Gastroesophageal sphincter (tissue), 4 donors: ENCODE data around the gene ATAD3A. TPM values are rescaled to one million over a fixed set of nuclear protein-coding genes. Genes with fewer than 3 reads are reported as not detected.
A peak's percentile ranks its signal among the peaks of the same experiment; 100 is the strongest.
"Not testable (repeated sequence)": the region's sequence is repeated elsewhere in the genome, so short reads cannot be mapped to it uniquely, and the experiment has no call there.

Source experiments
- ATAC-seq: fragments of 150-250 bp; one replicate; pipeline ENCODE4 v1.9.1; 2016; ENCODE audit warnings: mild to moderate bottlenecking, moderate library complexity
- H3K27ac ChIP-seq, 4 donors: fragments of 200-600 bp; sonication (generic) in 3 of 4; 1 replicate in 3 of 4; 2 replicates in 1 of 4; pipeline ENCODE4 v1.5.1; 2016 to 2019
- H3K27me3 ChIP-seq: fragments of 200-600 bp; sonication (generic); one replicate; pipeline ENCODE4 v1.5.1; 2019
- H3K36me3 ChIP-seq, 2 donors: fragments of 200-600 bp; sonication (generic); one replicate each; pipeline ENCODE4 v1.5.1; 2019; ENCODE audit warnings: control low read depth in 1 of 2
- H3K4me1 ChIP-seq, 3 donors: fragments of 200-600 bp; sonication (generic); 1 replicate in 2 of 3; 2 replicates in 1 of 3; pipeline ENCODE4 v1.5.1; 2016 to 2019; ENCODE audit warnings: control low read depth in 2 of 3
- H3K4me3 ChIP-seq, 2 donors: fragments of 200-600 bp; sonication (generic); one replicate each; pipeline ENCODE4 v1.5.1; 2019; ENCODE audit warnings: mild to moderate bottlenecking in 1 of 2, moderate library complexity in 1 of 2
- H3K9me3 ChIP-seq, 3 donors: fragments of 200-600 bp; sonication (generic); one replicate each; pipeline ENCODE4 v1.5.1; 2017 to 2019; ENCODE audit warnings: control low read depth in 2 of 3
- CTCF ChIP-seq, 4 experiments: fragments of 200-600 bp in 2 of 4; fragments of 450-650 bp in 2 of 4; sonication (generic) in 1 of 4; IDR thresholded peaks; one replicate each; pipeline ENCODE4 v1.5.1; 2017 to 2019; ENCODE audit warnings: antibody characterized with exemption in 4 of 4, mild to moderate bottlenecking in 2 of 4, moderate library complexity in 2 of 4
- EP300 ChIP-seq: sonication (generic); formaldehyde crosslinking; IDR thresholded peaks from one replicate; pipeline ENCODE4 v1.6.1; 2017; ENCODE audit warnings: antibody characterized with exemption, mild to moderate bottlenecking
- POLR2A ChIP-seq, 2 donors: fragments of 450-650 bp; IDR thresholded peaks; one replicate each; pipeline ENCODE4 v1.6.1; 2017; ENCODE audit warnings: antibody characterized with exemption in 2 of 2, mild to moderate bottlenecking in 2 of 2, moderate library complexity in 1 of 2
- POLR2AphosphoS5 ChIP-seq: sonication (generic); formaldehyde crosslinking; IDR thresholded peaks from one replicate; pipeline ENCODE4 v1.6.1; 2017; ENCODE audit warnings: antibody characterized with exemption
- WGBS, 2 donors: methylation state at CpG; one replicate each; pipeline ENCODE4 v1.1.5; 2018; ENCODE audit warnings: low coverage in 1 of 2; 5-methylcytosine and 5-hydroxymethylcytosine counted together
- total RNA-seq, 4 donors: library from RNA; depleted of rRNA; stranded (reverse); fragments of >200 nt; gene quantifications; one replicate each; pipeline ENCODE4 v1.1.0, GENCODE V29; 2016

Gene ATAD3A
- total RNA-seq, 4 donors from 2014 or later: 14.9 to 32.9 (median 19.1) TPM

- Histone ChIP-seq H3K27ac (peak overlapping the region in 2 of 4 donors; percentile 17 to 32), H3K4me3 (no peak overlapping the region), H3K9me3 (no peaks in the 10 kb centered on the region), H3K4me1 (peaks cover 0 to 27% (median 5%) of the 10 kb centered on the region in 3 donors), H3K27me3 (no peaks in the 10 kb centered on the region), H3K36me3 (peaks cover 0 to 9% of the 10 kb centered on the region in 2 donors)
- WGBS, 2 donors: 70% methylated on average over 2 of the region's 13 CpGs; no CpG with 5 or more reads in 1 of the 2 donors
- no peak for ATAC-seq
- TF ChIP-seq POLR2AphosphoS5: no peak
- TF ChIP-seq CTCF (IDR thresholded peaks at IDR 0.05): no peak
- TF ChIP-seq EP300: no peak
- no peak for TF ChIP-seq POLR2A (IDR thresholded peaks at IDR 0.05)
Observed at GRCh38 chr1:1554550-1554925, 42.6 kb downstream of the ATAD3A start.

DNA sequence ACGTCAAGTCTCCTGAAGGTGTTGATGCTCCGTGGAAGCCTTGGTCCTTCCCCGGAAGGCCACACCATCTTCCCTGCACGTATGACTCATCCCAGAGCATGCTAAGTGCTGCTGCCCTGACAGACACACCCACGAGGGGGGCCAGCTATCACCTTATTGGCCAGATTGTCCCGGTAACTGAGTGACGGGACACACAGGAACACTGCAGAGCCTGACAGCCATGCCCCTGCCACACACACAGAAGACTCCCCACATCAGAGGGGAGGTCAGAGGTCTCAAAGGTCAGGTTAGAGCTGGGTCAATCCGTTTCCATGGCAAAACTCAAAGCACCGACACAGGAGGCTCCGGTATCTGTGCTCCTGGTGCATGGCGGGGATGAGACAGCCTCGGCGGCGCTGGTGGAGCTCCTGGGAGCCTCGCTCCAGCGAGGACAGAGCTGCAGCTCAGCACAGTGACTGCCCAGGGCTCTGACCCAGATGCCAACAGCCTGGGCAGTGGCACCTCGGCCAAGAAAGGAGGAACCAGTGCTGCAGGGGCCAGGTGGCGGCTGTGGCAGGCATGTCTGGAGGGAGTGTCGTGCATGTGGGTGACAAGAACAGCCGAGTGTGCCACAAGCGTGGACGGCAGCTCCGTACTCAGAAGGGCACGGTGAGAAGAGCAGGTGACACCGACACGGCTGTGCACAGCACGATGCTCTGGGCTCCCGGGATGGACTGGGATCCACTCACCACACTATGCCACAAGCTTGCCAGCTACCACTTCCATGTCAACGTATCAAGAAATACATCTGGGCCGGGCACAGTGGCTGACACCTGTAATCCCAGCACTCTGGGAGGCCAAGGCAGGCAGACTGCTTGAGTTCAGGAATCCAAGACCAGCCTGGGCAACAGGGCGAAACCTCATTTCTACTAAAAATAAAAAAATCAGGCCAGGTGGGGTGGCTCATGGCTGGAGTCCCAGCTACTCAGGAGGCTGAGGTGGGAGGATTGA is 43.3 kb downstream of the ATAD3A start:
- H3K36me3 ChIP-seq: peaks cover 0 to 16% of the 10 kb centered on the region in 2 donors
- 75 to 88% methylated on average over 2 to 15 of the region's 31 CpGs for WGBS, 2 donors
- no peaks in the 10 kb centered on the region for H3K9me3 ChIP-seq
- peak; percentile 37 for ATAC-seq
- no peak overlapping the region for H3K4me3 ChIP-seq
- H3K27ac ChIP-seq: peak overlapping the region in 2 of 4 donors; percentile 17 to 32
- no peaks in the 10 kb centered on the region for H3K27me3 ChIP-seq
- H3K4me1 ChIP-seq: peaks cover 0 to 22% (median 5%) of the 10 kb centered on the region in 3 donors
- TF ChIP-seq POLR2A (IDR thresholded peaks at IDR 0.05) (no peak), EP300 (no peak), CTCF (IDR thresholded peaks at IDR 0.05) (no peak), POLR2AphosphoS5 (no peak)

DNA sequence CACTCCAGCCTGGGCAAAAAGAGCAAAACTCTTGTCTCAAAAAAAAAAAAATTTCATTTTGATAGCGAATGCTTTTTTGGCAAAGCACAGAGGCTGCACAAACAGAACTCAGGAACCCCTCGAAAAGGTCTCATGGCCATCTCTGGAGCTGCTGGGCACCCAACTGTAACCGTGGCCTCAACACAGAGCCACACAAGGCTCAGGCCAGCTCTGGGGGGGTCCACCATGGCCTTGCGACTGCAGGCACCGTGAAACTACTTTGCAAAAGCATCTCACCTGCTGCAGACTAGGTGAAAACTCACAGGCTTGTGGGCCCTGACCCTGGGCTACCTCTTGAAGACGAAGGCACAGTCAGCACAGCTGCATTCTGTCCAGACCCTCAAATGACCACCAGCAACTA is 44.5 kb downstream of the ATAD3A start:
- H3K4me3 ChIP-seq: no peak overlapping the region
- TF ChIP-seq POLR2AphosphoS5: no peak
- TF ChIP-seq CTCF (IDR thresholded peaks at IDR 0.05): no peak
- TF ChIP-seq POLR2A (IDR thresholded peaks at IDR 0.05): no peak
- no peak for TF ChIP-seq EP300
- H3K9me3 ChIP-seq: no peaks in the 10 kb centered on the region
- H3K4me1 ChIP-seq: peaks cover 0 to 10% (median 5%) of the 10 kb centered on the region in 3 donors
- 75 to 80% methylated on average over 1 to 2 of the region's 6 CpGs for WGBS, 2 donors
- no peak overlapping the region for H3K27ac ChIP-seq
- peaks cover 0 to 28% of the 10 kb centered on the region in 2 donors for H3K36me3 ChIP-seq
- ATAC-seq: no peak
- H3K27me3 ChIP-seq: no peaks in the 10 kb centered on the region

DNA sequence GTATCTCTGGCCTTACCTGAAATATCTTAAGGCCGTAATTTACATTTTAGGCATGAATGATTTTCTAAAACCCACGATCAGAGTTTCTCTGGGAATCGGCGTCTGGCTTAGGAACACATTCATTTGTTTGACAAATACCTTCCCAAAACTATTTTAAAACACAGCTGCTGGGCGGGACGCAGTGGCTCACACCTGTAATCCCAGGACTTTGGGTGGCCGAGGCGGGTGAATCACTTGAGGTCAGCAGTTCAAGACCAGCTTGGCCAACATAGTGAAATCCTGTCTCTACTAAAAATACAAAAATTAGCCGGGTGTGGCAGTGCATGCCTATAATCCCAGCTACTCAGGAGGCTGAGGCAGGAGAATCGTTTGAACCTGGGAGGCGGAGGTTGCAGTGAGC is 45.0 kb downstream of the ATAD3A start:
- not testable (repeated sequence) for H3K4me3 ChIP-seq, H3K9me3 ChIP-seq, H3K27me3 ChIP-seq, H3K4me1 ChIP-seq, ATAC-seq, H3K27ac ChIP-seq
- WGBS, 2 donors: 84 to 85% methylated on average over 11 of the region's 11 CpGs
- H3K36me3 ChIP-seq: peaks cover 0 to 33% of the 10 kb centered on the region in 2 donors

- H3K27ac ChIP-seq, H3K4me3 ChIP-seq, H3K9me3 ChIP-seq, H3K27me3 ChIP-seq, H3K4me1 ChIP-seq, ATAC-seq: not testable (repeated sequence)
- H3K36me3 ChIP-seq: peaks cover 0 to 40% of the 10 kb centered on the region in 2 donors
- WGBS, 2 donors: 80 to 93% methylated on average over 2 to 7 of the region's 7 CpGs
Observed at GRCh38 chr1:1557688-1558087, 45.7 kb downstream of the ATAD3A start.

- TF ChIP-seq EP300 (no peak), CTCF (IDR thresholded peaks at IDR 0.05) (no peak), POLR2A (IDR thresholded peaks at IDR 0.05) (no peak), POLR2AphosphoS5 (no peak)
- no CpG with 5 or more reads among the region's 4 CpGs for WGBS, 2 donors
- H3K9me3 ChIP-seq: no peaks in the 10 kb centered on the region
Observed at GRCh38 chr1:1558591-1558990, 46.6 kb downstream of the ATAD3A start.

More at GRCh38 chr1:1558591-1558990, 46.6 kb downstream of the ATAD3A start:
- Histone ChIP-seq H3K27me3 (no peaks in the 10 kb centered on the region), H3K4me1 (peaks cover 0 to 10% (median 5%) of the 10 kb centered on the region in 3 donors), H3K4me3 (no peak overlapping the region), H3K27ac (no peak overlapping the region), H3K36me3 (peaks cover 0 to 49% of the 10 kb centered on the region in 2 donors)
- ATAC-seq: no peak
